Smooth muscle cell (in vitro differentiated cells): Measurements from ENCODE around the gene MAP3K2. TPM values are rescaled to one million over a fixed set of nuclear protein-coding genes. Genes with fewer than 3 reads are reported as not detected.

Experiments used
- DNase-seq: peaks from one replicate; lab custom pipeline; 2025; ENCODE audit not compliant: unreplicated experiment; lab: John Stamatoyannopoulos, UW
- H2AFZ ChIP-seq: fragments of 200-600 bp; sonication (generic); 2 replicates; pipeline ENCODE4 v1.6.0; 2016; ENCODE audit warnings: antibody characterized with exemption, low read depth, mild to moderate bottlenecking
- H3F3A ChIP-seq: fragments of 200-600 bp; sonication (generic); 2 replicates; pipeline ENCODE4 v1.6.0; 2017; ENCODE audit warnings: antibody characterized with exemption, low read depth
- H3K27ac ChIP-seq: fragments of 200-600 bp; sonication (generic); 2 replicates; pipeline ENCODE4 v1.5.1; 2016; ENCODE audit warnings: low read depth, mild to moderate bottlenecking
- H3K27me3 ChIP-seq: fragments of 200-600 bp; sonication (generic); 2 replicates; pipeline ENCODE4 v1.6.1; 2016; ENCODE audit warnings: low read depth, mild to moderate bottlenecking
- H3K36me3 ChIP-seq: fragments of 200-600 bp; sonication (generic); 2 replicates; pipeline ENCODE4 v1.5.1; 2016; ENCODE audit warnings: low read depth
- H3K4me1 ChIP-seq: fragments of 200-600 bp; sonication (generic); 2 replicates; pipeline ENCODE4 v1.5.1; 2016; ENCODE audit warnings: low read depth
- H3K4me2 ChIP-seq: fragments of 200-600 bp; sonication (generic); 2 replicates; pipeline ENCODE4 v1.6.0; 2016; ENCODE audit warnings: mild to moderate bottlenecking
- H3K4me3 ChIP-seq: fragments of 200-600 bp; sonication (generic); 2 replicates; pipeline ENCODE4 v1.5.1; 2016; ENCODE audit warnings: mild to moderate bottlenecking
- H3K79me2 ChIP-seq: fragments of 200-600 bp; sonication (generic); 2 replicates; pipeline ENCODE4 v1.6.0; 2016; ENCODE audit warnings: low read depth, mild to moderate bottlenecking
- H3K9ac ChIP-seq: fragments of 200-600 bp; sonication (generic); 2 replicates; pipeline ENCODE4 v1.6.0; 2016; ENCODE audit warnings: low read depth
- H3K9me3 ChIP-seq: fragments of 200-600 bp; sonication (generic); replicated peaks from 2 replicates; pipeline ENCODE4 v1.5.1; 2016; ENCODE audit warnings: low read depth
- H4K20me1 ChIP-seq: fragments of 200-600 bp; sonication (generic); 2 replicates; pipeline ENCODE4 v1.6.0; 2016; ENCODE audit warnings: low read depth
- WGBS: methylation state at CpG from one replicate; pipeline ENCODE4 v1.1.7; 2016; ENCODE audit warnings: low lambda C conversion rate; 5-methylcytosine and 5-hydroxymethylcytosine counted together
- polyA plus RNA-seq: library from polyadenylated mRNA; unstranded; fragments of >200 nt; fragmentation: Nextera tagmentation; extraction: Ambion mirVana; gene quantifications from 2 replicates; pipeline ENCODE4 v1.2.1, GENCODE V29; 2016
- total RNA-seq: library from RNA; depleted of rRNA; stranded (reverse); fragments of >200 nt; gene quantifications from 2 replicates; pipeline ENCODE4 v1.2.3, GENCODE V29; 2014
- TF ChIP-seq, protein P1 (sequence below): fragments of 200-600 bp; sonication (generic); IDR thresholded peaks from 2 replicates; pipeline ENCODE4 v1.5.1; 2017; ENCODE audit warnings: borderline replicate concordance, mild to moderate bottlenecking, antibody characterized with exemption; ENCODE audit not compliant: insufficient read depth, poor library complexity, severe bottlenecking

The MAP3K2 gene
- total and polyA plus RNA-seq, 2 experiments from 2014 or later, result 39.2 to 46.7 TPM

DNA sequence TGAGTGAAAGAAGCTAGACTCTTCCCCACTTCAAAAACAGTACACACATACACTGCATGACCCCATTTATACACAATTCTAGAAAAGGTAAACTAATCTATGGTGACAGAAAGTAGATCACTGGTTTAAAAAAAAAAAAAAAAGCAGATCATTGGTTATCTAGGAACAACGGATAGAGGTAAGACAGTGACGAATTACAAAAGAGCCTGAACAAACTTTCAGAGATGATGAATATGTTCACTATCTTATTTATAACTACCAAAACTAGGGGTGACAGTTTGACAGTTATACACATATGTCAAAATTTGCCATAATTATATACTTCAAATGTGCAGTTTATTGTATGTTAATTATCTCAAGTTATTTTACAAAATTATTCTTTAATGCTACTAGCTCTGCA, 27.5 kb downstream of the MAP3K2 start:
- H3K36me3 ChIP-seq, result no peaks in the 10 kb centered on the region
- TF ChIP-seq, protein P1, sequence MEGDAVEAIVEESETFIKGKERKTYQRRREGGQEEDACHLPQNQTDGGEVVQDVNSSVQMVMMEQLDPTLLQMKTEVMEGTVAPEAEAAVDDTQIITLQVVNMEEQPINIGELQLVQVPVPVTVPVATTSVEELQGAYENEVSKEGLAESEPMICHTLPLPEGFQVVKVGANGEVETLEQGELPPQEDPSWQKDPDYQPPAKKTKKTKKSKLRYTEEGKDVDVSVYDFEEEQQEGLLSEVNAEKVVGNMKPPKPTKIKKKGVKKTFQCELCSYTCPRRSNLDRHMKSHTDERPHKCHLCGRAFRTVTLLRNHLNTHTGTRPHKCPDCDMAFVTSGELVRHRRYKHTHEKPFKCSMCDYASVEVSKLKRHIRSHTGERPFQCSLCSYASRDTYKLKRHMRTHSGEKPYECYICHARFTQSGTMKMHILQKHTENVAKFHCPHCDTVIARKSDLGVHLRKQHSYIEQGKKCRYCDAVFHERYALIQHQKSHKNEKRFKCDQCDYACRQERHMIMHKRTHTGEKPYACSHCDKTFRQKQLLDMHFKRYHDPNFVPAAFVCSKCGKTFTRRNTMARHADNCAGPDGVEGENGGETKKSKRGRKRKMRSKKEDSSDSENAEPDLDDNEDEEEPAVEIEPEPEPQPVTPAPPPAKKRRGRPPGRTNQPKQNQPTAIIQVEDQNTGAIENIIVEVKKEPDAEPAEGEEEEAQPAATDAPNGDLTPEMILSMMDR, result no peak
- no peak for DNase-seq
- H3K27ac ChIP-seq, result no peak overlapping the region
- no peaks in the 10 kb centered on the region for H3K4me1 ChIP-seq
- WGBS, result 95% methylated on average over 2 of the region's 2 CpGs
- H3F3A ChIP-seq, result no peaks in the 10 kb centered on the region
- no peak overlapping the region for H3K4me3 ChIP-seq
- no peaks in the 10 kb centered on the region for H3K27me3 ChIP-seq
- H2AFZ ChIP-seq, result no peak overlapping the region
- H3K9me3 ChIP-seq, result no peaks in the 10 kb centered on the region
- H3K79me2 ChIP-seq, result peaks cover 99% of the 10 kb centered on the region
- no peak overlapping the region for H3K4me2 ChIP-seq
- H4K20me1 ChIP-seq, result peaks cover 100% of the 10 kb centered on the region
- H3K9ac ChIP-seq, result no peak overlapping the region

DNA sequence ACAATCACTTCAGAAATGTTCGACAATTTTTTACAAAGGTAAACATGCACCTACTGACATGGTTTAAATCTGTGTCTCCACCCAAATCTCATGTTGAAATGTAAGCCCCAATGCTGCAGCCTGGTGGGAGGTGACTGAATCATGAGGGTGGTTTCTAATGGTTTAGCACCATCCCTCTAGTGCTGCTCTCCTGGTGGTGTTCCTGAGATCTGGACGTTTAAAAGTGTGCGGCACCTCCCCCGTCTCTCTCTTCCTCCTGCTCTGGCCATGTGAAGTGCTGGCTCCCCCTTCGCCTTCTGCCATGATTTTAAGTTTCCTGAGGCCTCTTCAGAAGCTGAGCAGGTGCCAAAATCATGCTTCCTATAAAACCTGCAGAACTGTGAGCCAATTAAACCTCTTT, 28.3 kb downstream of the MAP3K2 start:
- Histone ChIP-seq H3K4me2 (no peak overlapping the region), H3K9me3 (no peaks in the 10 kb centered on the region), H3F3A (no peaks in the 10 kb centered on the region), H3K4me1 (no peaks in the 10 kb centered on the region), H3K4me3 (no peak overlapping the region), H3K27me3 (no peaks in the 10 kb centered on the region), H3K9ac (no peak overlapping the region), H4K20me1 (peaks cover 100% of the 10 kb centered on the region), H3K79me2 (peaks cover 99% of the 10 kb centered on the region), H3K27ac (no peak overlapping the region), H3K36me3 (no peaks in the 10 kb centered on the region), H2AFZ (no peak overlapping the region)
- 56% methylated on average over 5 of the region's 5 CpGs for WGBS
- TF ChIP-seq, protein P1, result no peak
- no peak for DNase-seq

DNA sequence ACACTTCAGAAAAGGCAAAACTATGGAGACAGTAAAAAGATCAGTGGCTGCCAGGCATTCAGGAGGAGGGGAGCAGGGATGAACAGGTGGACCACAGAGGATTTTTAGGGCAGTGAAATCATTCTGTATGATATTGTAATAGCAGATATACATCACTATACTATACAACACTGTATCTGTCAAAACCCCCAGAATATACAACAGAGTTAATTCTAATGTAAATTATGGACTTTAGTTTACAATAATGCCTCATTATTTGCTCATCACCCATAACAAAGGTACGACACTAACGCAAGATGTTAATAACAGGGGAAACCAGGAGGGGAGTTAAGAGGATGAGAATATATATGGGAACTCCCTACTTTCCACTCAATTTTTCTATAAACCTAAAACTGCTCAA, 28.8 kb downstream of the MAP3K2 start:
- no peak overlapping the region for H2AFZ ChIP-seq
- no peaks in the 10 kb centered on the region for H3K27me3 ChIP-seq
- no peak overlapping the region for H3K4me3 ChIP-seq
- TF ChIP-seq, protein P1, result no peak
- H3K79me2 ChIP-seq, result peaks cover 98% of the 10 kb centered on the region
- H4K20me1 ChIP-seq, result peaks cover 99% of the 10 kb centered on the region
- H3K4me1 ChIP-seq, result no peaks in the 10 kb centered on the region
- H3K9me3 ChIP-seq, result no peaks in the 10 kb centered on the region
- WGBS, result 95% methylated on average over 2 of the region's 2 CpGs
- H3F3A ChIP-seq, result no peaks in the 10 kb centered on the region
- no peak overlapping the region for H3K4me2 ChIP-seq
- H3K27ac ChIP-seq, result no peak overlapping the region
- no peaks in the 10 kb centered on the region for H3K36me3 ChIP-seq
- DNase-seq, result no peak
- H3K9ac ChIP-seq, result no peak overlapping the region

DNA sequence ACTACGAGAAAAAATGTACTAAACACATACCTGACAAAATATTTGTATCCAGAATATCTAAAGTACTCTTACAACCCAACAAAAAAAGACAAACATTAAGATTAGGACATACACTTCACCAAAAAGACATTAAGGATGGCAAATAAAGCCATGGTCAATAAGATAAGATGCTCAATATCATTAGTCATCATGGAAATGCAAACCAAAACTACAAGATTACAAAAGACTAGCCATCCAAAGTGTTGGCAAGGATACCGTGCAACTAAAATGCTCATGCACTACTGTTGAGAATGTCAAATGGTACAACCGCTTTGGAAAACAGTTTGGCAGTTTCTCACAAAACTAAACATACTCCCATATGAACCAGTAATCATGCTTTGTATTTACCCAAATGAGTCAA, 29.7 kb downstream of the MAP3K2 start:
- no peak for DNase-seq
- H3K4me3 ChIP-seq, result no peak overlapping the region
- no peaks in the 10 kb centered on the region for H3K4me1 ChIP-seq
- no peaks in the 10 kb centered on the region for H3K27me3 ChIP-seq
- peaks cover 90% of the 10 kb centered on the region for H4K20me1 ChIP-seq
- H3K9ac ChIP-seq, result no peak overlapping the region
- no peaks in the 10 kb centered on the region for H3F3A ChIP-seq
- TF ChIP-seq, protein P1, result no peak
- no peak overlapping the region for H2AFZ ChIP-seq
- no peaks in the 10 kb centered on the region for H3K9me3 ChIP-seq
- no peak overlapping the region for H3K27ac ChIP-seq
- no peak overlapping the region for H3K4me2 ChIP-seq
- no peaks in the 10 kb centered on the region for H3K36me3 ChIP-seq
- 95% methylated on average over 3 of the region's 3 CpGs for WGBS
- H3K79me2 ChIP-seq, result peaks cover 89% of the 10 kb centered on the region
